ENCODE measurements around the gene PUS10.

- TF ChIP-seq CC2D1A (CRISPR knock-in tag; IDR thresholded peaks at IDR 0.05), result no peak
- TF ChIP-seq HOMEZ (CRISPR knock-in tag; IDR thresholded peaks at IDR 0.05; ENCODE audit: low read depth), result no peak
- no peak for TF ChIP-seq E2F1 (CRISPR knock-in tag; IDR thresholded peaks at IDR 0.05)
- TF ChIP-seq JUN (CRISPR knock-in tag; IDR thresholded peaks at IDR 0.05), result no peak
- TF ChIP-seq ZNF572 (CRISPR knock-in tag; IDR thresholded peaks at IDR 0.05), result no peak
- no peak for TF ChIP-seq ZFP36L1 (CRISPR knock-in tag; IDR thresholded peaks at IDR 0.05)
- TF ChIP-seq MTA1 (CRISPR knock-in tag; IDR thresholded peaks at IDR 0.05; ENCODE audit: borderline replicate concordance), result no peak
- TF ChIP-seq ZNF329 (CRISPR knock-in tag; IDR thresholded peaks at IDR 0.05; ENCODE audit: low read depth), result no peak
- TF ChIP-seq ZBTB33 (CRISPR knock-in tag; IDR thresholded peaks at IDR 0.05), result no peak
- TF ChIP-seq POLR2A (IDR thresholded peaks at IDR 0.05; ENCODE audit: insufficient read depth in 1 of 2, low read depth in 2 of 2, low read length in 2 of 2), result no peak
- no peak for TF ChIP-seq ZBTB20 (CRISPR knock-in tag; IDR thresholded peaks at IDR 0.05; ENCODE audit: borderline replicate concordance, low read depth)
- no peak for TF ChIP-seq RAD21 (CRISPR knock-in tag; IDR thresholded peaks at IDR 0.05)
- no peak for TF ChIP-seq ZNF770 (CRISPR knock-in tag; IDR thresholded peaks at IDR 0.05)
Observed at GRCh38 chr2:60958800-60959199, 59.3 kb downstream of the PUS10 start.

Data from HepG2 (cell line).